GM19025 (cell line): ENCODE measurements around the gene UTY.

Source experiments
- ATAC-seq: cut with Tn5 transposase; IDR thresholded peaks from one replicate; pipeline ENCODE4 v1.9.1; 2021; ENCODE audit warnings: mild to moderate bottlenecking, low read depth, moderate library complexity; ENCODE audit not compliant: unreplicated experiment

Gene UTY

DNA sequence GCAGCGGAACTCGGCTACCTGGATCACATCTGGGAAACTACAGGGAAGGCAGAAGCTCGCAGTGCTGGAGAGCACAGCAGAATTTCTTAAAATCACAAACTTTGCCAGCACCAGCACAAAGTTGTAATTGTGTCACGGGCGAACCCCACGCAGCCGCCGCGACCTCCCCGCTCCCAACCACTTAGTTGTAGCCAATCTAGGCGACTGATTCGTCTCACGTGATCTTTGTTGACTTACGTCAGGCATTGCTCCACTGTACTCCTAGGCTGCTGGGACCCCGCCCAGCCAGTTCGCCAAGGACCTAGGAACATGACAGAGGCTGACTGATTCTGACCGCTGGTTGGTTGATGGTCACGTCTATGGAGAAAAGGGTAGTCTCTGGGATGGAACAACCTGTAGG lies at the start of gene UTY:
UTY (minus strand) TSS at position 206 of the 400 bp plus-strand sequence. CDS start 368 bp downstream, outside the sequence.
- ATAC-seq, result peak; percentile 93

- ATAC-seq, result no peak
Measured at GRCh38 chrY:13520474-13520873, 40.6 kb upstream of the UTY start.

GRCh38 chrY:13501215-13501614 lies 21.4 kb upstream of the UTY start:
- ATAC-seq, result no peak

DNA sequence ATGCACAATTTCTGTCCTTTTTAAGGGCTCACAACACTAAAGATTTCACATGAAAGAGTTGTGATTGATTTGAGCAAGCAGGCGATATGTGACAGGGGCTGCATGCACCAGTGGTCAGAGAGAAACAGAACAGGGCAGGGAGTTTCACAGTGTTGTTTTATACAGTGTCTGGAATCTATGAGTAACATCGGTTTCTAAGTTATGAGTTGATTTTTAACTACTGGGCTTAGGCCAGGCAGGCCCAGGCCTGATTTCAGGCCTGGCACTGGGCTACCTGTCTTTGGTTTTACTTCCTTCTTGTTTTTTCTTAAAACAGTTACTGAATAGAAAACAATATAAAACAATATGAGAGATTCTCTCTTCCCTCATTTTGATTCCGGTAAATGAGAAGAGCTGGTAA lies 13.9 kb upstream of the UTY start:
- ATAC-seq, result no peak

GRCh38 chrY:13492408-13492807 lies 12.6 kb upstream of the UTY start:
- no peak for ATAC-seq

- no peak for ATAC-seq
Measured at GRCh38 chrY:13488738-13489137, 8.9 kb upstream of the UTY start.

DNA sequence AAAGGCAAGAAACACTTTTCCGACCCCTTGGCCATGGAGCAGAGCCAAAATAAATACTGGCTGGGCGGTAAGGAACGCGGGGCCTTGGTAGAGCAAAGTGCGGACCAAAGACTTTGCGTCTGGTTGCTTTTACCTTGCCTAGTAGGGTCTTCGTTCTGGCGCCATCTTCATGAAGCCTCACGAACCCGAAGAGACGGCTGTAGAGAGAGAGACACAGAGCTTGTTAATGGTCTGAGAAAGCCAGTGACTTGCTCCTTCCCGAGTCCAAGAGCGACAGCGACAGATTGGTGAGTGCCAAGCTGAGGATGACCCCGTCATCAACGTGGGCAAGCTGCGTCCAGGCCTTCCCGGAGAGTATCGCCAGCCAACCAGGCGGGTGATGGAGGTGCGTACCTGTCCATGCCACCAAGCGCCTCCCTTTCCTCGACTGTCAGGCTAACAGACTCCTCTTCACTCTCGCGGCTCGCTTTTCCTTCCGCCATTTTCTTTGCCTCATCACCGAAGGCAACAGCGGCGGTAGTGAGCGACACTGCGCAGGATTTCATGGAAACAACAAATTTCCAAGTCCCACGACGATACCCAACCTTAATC lies 617 bp downstream of the UTY start:
- ATAC-seq, result peak; percentile 24

GRCh38 chrY:13478126-13478785 lies 1.6 kb downstream of the UTY start:
- ATAC-seq, result peak; percentile 34

DNA sequence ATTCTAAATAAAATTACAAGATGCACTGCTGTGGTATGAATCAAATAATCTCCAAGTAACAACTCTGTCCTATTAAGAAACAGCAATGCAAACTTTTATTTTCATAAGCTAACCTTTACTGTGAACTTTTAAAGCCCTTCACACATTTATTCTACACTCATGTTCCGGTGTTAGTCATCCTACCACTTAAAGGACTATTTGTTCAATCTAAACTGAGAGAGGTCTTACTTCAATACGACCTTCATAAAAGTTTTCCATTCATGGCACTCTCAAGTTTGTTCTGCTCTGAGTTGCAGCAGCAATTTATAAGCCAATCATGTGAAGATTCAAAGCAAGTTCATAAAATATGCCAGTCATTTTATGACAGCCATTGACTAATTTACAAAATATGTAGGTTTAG lies 4.8 kb downstream of the UTY start:
- no peak for ATAC-seq

GRCh38 chrY:13451572-13451971 lies 28.3 kb downstream of the UTY start:
- ATAC-seq, result no peak

- ATAC-seq, result no peak
Measured at GRCh38 chrY:13450596-13451130, 29.2 kb downstream of the UTY start.

GRCh38 chrY:13445566-13445965 lies 34.3 kb downstream of the UTY start:
- ATAC-seq, result no peak

GRCh38 chrY:13443146-13443545 lies 36.7 kb downstream of the UTY start:
- ATAC-seq, result no peak

DNA sequence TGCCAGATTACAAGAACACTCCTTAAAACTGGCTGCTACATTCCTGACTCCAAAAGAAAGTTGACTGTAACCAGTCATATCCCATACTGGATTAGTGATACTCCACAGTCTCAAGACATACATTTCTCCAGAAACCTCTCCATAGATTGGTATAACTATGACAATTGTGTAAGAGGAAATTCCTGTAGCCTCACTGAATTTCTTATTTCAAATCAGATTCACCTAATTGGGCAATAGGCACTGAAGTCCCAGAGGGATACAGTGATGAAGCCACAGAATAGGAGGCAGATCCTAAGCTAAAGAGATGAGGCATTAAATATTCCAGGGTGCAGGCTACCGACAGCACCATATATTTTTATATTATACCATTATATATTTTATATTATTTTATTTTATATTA lies 39.0 kb downstream of the UTY start:
- ATAC-seq, result no peak

GRCh38 chrY:13435968-13436937 lies 43.6 kb downstream of the UTY start:
- ATAC-seq, result peak; percentile 72

GRCh38 chrY:13435206-13435967 lies 44.4 kb downstream of the UTY start:
- ATAC-seq, result no peak

- no peak for ATAC-seq
Measured at GRCh38 chrY:13432293-13433025, 47.4 kb downstream of the UTY start.

DNA sequence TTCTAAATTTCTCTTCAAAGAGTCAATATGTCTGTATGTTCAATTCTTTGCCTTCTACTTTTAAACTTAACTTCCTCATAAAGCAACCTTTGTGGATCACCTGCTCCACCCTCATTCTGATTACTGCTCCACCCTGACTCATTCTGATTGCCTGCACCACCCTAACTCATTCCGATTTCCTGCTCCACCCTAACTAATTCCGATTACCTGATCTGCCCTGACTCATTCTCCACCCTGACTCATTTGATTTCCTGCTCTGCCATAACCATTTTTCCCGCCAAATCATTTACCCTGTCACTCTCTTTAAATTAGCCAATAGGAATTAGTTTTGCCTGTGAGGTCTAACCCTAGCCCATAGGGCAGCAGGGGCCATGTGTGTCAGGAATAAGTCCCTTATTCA lies 50.3 kb downstream of the UTY start:
- no peak for ATAC-seq

DNA sequence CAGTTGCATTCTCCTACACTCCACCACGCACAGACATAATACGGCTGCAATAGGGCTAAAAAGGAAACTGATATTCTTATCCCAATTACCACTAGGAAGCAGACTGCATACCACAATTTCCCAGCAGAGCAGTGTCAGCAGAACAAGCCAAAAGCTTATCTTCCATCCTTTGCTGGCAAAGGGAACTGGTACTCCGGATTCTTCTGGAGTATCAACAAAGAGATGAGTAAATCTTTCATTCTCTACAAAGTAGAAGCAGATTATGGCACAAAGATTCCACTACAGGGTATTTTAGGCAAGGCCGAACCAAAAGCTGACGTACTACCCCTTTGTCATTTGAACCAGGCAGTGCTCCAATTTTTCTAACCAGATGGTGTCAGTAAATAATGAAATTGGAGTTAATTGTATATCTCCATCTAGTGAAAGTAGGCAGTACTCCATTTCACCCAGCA lies 56.5 kb downstream of the UTY start:
- ATAC-seq, result no peak
